GM19240 (cell line): ENCODE measurements around the gene VHLL.

ENCODE experiments used
- DNase-seq: peaks from one replicate; pipeline ENCODE4 v3.0.0; 2011; ENCODE audit warnings: low spot score; ENCODE audit not compliant: insufficient read length

VHLL gene

DNA sequence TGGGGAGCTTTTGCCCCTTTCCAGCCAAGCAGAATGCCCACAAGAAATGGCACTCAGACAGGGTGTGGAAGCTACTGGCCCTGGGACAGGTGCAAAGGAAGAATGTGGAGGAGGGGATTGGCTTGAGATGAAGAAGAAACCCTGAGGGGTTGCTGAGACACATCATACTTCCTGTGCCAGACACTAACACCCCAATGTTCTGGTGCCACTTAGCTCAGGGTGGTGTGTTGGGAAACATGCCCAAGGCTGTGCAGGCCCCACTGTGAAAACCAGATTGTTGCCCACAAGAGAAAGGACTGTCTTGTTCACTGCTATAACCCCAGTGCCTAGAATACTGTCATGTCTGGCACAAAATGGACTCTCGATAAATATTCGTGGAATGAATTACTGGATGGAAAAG is 41.4 kb downstream of the VHLL start:
- no peak for DNase-seq

DNA sequence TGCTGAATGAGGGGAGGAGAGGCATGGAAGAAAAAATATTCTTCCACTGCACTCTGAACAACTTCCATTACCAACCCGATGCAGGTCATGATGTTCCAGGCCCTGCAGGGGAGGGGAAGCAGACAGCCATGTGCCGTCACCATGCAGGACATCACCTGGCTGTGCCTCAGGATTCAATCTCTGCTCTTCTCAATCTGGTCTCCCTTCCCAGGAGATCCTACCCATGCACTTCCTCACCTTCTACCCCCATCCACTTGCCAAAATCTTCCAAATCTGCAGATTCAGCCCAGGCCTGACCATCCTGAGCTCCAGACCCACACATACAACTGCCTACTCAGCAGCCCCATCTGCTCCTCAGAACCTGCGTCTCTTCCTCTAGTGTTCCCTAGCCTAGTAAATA is 45.5 kb downstream of the VHLL start:
- no peak for DNase-seq

DNA sequence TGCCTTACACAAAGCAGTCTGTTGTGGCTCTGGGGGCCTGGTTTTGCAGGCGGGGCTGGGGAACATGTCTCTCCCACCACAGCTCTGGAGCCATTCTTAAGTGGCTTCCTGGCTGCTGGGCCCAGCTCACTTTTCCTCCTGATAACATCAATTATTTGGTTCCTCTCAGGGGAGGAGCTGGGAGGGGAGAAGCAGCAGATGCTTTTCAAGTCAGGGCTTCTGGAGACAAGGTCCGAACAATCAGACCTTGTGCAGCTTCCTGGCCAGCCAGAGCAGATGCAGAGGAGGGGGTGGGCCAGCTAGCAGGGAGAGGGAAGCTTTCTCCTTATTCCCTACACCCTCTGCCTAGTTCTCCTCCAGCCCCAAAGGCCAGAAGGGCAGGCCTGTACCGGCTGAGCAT is 47.6 kb downstream of the VHLL start:
- no peak for DNase-seq

DNA sequence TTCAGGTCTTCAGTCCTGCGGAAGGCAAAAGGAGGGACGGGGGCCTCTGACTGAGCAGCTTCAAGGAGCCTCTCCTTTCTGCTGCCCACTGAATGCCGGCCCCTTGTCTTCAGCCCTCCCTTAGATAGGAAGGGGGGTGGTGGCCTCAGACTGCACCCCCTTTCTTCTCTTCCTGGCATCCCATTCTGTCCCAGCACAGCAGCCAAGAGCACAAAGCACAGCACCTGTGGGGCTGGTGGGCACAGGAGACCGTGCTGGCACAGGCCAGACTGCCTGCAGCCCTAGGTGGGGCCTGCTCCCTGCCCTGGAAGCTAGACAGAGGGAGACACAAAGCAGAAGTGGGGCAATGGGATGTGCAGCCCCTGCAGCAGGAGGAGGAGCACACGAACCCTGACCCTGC is 49.5 kb downstream of the VHLL start:
- DNase-seq: no peak
